NCI-H82 treated with DMSO at 0.1 percent for 48 hours (cell line): ENCODE data around the gene ACAT2.
"Not testable (repeated sequence)": the region's sequence is repeated elsewhere in the genome, so short reads cannot be mapped to it uniquely, and the experiment has no call there.

ENCODE experiments used
- DNase-seq: peaks from one replicate; lab custom pipeline; 2025; ENCODE audit not compliant: unreplicated experiment; lab: John Stamatoyannopoulos, UW

ACAT2 gene

GRCh38 chr6:159807150-159807858 lies 45.5 kb downstream of the ACAT2 start:
- DNase-seq, result no peak

- DNase-seq, result no peak
Measured at GRCh38 chr6:159808647-159809046, 46.8 kb downstream of the ACAT2 start.

GRCh38 chr6:159809149-159809548 lies 47.3 kb downstream of the ACAT2 start:
- DNase-seq, result no peak

GRCh38 chr6:159813781-159814180 lies 51.9 kb downstream of the ACAT2 start:
- no peak for DNase-seq

GRCh38 chr6:159815410-159815809 lies 53.6 kb downstream of the ACAT2 start:
- no peak for DNase-seq

GRCh38 chr6:159816775-159817174 lies 54.9 kb downstream of the ACAT2 start:
- DNase-seq, result not testable (repeated sequence)

- DNase-seq, result no peak
Measured at GRCh38 chr6:159817951-159818739, 56.3 kb downstream of the ACAT2 start.

- no peak for DNase-seq
Measured at GRCh38 chr6:159819098-159819497, 57.3 kb downstream of the ACAT2 start.

GRCh38 chr6:159819932-159820640 lies 58.2 kb downstream of the ACAT2 start:
- no peak for DNase-seq

- no peak for DNase-seq
Measured at GRCh38 chr6:159821122-159821521, 59.3 kb downstream of the ACAT2 start.

GRCh38 chr6:159821726-159822125 lies 59.9 kb downstream of the ACAT2 start:
- DNase-seq, result no peak

- DNase-seq, result no peak
Measured at GRCh38 chr6:159823953-159824352, 62.1 kb downstream of the ACAT2 start.

- not testable (repeated sequence) for DNase-seq
Measured at GRCh38 chr6:159824690-159825089, 62.8 kb downstream of the ACAT2 start.

- no peak for DNase-seq
Measured at GRCh38 chr6:159826004-159826403, 64.2 kb downstream of the ACAT2 start.

- DNase-seq, result no peak
Measured at GRCh38 chr6:159826968-159827647, 65.3 kb downstream of the ACAT2 start.

- no peak for DNase-seq
Measured at GRCh38 chr6:159828074-159828473, 66.2 kb downstream of the ACAT2 start.
